Skin of body (tissue), 2 donors: ENCODE measurements around the gene MMP10. TPM values are rescaled to one million over a fixed set of nuclear protein-coding genes. Genes with fewer than 3 reads are reported as not detected.
A peak's percentile ranks its signal among the peaks of the same experiment; 100 is the strongest.

Experiments
- DNase-seq: peaks from one replicate; lab custom pipeline; 2025; lab: John Stamatoyannopoulos, UW
- total RNA-seq: library from RNA; depleted of rRNA; stranded (reverse); fragments of >200 nt; gene quantifications from one replicate; pipeline ENCODE4 v1.2.3, GENCODE V29; 2014

Gene MMP10
- total RNA-seq: not detected

DNA sequence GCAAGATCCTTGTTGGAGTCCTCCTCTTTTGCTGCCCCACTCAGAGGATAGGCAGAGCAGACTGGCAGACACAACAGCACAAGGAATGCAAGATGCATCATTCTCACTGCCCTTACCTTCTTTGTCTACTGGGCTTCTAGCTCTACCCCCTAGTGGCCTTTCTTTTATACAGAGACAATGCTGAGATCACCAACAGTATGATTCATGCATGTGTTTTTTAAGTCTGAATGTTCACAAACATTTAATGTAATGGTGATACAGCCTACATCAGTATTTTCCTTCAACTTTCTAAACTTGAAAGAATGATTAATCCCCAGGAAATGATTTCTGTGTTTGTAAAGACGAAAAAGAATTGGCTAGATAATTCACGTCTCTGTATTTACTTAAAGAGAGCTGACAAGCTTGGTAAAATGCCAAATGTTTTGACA lies at the start of gene MMP10:
TSS of gene MMP10 (minus strand) at position 138 of the 428 bp plus-strand sequence. CDS start at position 101, 37 bp downstream.
- no peak for DNase-seq

GRCh38 chr11:102829316-102830000 lies 49.0 kb upstream of the MMP10 start:
- DNase-seq: no peak

- no peak for DNase-seq
Observed at GRCh38 chr11:102824556-102824955, 44.1 kb upstream of the MMP10 start.

DNA sequence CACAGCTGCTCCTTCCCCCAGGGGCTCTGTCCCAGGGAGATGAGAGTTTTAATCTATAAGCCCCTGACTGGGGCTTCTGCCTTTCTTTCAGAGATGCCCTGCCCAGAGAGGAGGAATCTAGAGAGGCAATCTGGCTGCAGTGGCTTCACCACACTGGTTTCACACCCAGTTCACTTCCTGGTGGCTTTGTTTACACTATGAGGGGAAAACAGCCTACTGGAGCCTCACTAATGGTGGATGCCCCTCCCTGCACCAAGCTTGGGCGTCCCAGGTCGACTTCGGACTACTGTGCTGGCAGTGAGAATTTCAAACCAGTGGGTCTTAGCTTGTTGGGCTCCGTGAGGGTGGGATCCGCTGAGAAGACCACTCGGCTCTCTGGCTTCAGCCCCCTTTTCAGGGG lies 39.1 kb upstream of the MMP10 start:
- DNase-seq: no peak

DNA sequence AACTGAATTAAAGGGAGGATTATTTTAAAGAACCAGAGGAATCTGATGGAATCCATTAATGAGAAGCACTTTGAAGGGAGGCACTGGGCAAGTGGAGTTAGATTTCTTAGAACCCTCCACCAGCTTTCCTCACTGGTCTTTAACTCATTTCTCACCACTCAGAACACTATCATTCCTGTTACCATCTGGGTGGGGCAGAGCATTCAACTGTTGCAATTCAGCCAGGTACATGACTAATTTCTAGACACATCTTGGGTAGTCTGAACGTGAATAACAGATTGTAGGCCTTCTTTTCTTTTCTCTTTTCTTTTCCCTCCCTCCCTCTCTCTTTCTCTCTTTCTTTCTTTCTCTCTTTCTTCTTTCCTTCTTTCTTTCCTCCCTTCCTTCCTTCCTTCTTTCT lies 33.1 kb upstream of the MMP10 start:
- DNase-seq: no peak

DNA sequence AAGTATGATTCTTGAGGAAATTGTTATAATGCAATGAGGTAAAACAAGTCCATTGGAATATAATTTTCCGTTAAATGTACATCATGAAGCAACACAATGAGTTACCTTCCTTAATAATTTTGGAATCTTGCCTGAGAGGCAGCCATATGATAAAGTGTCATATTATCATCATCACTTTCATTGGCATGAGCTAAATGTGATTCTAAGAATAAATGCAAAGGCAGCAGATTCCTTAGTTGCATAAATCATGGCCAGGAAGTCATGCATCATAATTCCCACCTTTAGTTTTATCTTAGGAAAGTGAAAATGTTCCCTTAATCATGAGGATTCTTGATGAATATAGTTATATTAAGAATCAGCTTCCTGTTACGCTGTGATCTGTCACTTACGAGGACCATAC lies 31.8 kb upstream of the MMP10 start:
- DNase-seq: no peak

DNA sequence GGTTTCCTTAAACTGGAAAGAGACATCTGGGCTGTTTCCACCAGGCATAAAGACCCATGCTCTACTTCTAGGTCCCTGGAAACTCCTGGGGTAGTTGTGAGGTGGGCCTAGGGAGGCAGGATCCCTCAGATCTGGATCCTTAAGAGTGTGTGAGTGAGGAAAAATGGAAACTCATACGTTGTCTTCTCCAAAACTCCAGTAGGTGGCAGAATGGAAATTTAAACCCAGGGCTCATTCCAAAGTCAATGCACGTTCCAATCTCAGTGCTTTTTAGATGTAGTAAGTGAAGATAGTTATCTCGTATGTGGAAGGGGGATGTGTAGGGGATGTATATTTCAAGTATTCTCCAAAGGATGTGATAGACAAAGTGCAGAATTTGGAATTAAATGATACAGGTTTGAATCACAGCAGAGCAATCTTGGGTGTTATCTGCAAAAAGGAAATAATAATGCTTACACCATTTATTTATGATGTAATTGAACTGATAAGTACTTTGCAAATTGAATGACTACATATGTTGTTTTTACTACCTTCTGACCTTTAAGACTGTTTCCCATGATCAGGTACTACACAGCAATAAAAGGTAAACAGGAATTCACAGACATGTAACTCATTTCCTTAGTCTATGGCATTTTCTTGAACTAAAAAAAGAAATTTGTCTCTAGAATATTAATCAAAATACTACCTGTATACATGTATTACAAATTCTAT lies 30.7 kb upstream of the MMP10 start:
- DNase-seq: no peak

DNA sequence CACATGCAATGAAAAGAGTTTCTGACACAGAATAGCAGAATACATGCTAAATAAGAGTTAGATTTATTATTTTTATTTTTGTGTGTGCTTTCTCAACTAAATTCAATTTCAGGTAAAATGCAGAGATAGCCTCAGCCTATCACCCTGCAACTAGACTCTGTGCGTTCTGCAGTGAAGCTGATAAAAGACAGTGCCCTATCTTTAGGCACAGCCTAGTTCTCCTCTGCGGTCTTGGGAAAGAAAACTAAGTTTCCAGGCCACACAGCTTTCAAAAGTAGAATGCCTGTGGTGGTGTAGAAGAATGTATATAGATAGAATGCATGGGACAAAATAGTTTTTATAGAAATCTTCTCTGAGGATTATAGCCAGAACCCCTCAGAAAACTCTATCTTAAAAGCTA lies 29.5 kb upstream of the MMP10 start:
- DNase-seq: no peak

GRCh38 chr11:102807921-102808320 lies 27.5 kb upstream of the MMP10 start:
- no peak for DNase-seq

GRCh38 chr11:102806296-102806695 lies 25.9 kb upstream of the MMP10 start:
- no peak for DNase-seq

- DNase-seq: peak; percentile 84
Observed at GRCh38 chr11:102802341-102802740, 21.9 kb upstream of the MMP10 start.

DNA sequence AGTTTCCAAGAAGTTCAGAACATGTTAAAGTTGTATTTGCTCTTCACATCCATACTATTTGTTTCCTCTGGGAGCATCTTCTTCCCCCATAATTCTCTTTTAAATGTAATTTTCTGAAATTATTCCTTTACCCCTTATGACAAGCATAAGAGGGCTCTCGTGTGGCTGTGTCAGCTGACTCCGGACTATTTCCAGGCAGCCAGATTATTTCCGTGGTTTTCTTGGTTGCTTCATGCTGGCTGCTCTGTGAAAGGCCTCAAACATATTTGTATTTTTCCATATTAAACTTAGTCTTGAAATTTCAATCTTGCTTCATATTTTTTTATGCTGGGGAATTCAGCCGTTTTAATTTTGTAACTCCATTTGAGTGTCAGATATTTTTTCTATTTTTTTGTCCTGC lies 20.3 kb upstream of the MMP10 start:
- peak; percentile 73 for DNase-seq

DNA sequence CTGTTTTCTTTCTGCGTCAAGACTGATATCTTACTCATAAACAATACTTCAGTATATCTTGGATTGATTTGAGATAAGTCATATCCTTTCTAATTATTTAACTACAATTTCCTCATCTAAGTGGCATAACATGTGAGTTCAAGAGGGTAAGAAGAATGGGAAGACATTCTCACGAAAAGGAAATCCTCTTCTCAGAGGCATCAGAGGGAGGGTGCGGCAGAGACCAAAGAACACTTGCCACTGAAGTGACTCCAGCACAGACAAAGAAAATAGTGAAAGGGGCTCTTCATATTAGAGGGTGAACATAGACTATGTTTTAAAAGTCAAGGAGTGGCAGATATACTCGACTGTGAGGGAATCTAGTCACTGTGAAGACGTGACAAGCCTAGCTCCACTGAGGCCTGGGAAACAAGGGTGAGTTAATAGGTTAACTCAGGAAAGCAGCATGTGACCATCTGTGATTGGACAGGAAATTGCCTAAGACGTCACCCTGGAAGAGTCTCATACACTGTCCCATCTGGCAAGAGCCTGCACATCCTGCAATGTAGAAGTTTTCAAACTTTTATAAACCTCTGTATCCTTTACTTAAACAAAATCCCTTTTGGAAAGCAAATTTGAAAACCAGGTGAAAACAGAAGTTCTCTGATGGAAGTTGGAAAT lies 19.4 kb upstream of the MMP10 start:
- peak; percentile 58 for DNase-seq

DNA sequence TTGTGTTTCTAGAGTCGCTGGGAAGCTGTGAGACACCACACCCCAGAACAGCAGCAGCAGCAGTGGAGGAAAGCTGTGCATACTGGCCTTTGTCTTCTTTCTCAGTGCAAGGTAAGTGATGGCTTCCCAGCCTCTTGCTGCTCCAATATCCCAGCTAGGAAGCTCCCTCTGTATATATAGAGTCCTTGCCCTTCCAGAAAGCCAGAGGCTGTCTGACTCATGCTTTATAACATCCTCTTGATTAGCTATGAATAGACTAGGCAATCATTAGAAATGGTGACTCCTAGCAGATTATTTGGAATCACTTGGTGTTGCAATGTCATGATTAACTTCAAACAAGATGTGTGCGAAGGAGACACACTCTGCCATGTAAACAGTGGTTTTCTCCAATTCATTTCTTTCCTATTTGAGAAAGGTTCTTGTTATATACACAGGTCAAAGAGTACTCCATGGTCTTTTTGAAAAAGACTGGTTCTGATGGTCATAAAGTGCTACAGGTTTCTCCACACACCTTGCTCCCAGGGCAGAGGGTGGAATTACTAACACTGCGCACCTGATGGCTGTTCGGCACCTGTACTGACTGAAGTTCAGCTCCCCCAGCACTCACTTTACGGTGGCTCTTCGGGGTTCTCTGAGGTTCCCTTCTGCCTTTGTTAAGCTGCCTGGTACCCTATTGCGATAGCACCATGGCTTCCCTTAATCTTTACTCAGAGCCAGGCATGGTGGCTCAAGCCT lies 17.8 kb upstream of the MMP10 start, which contains the start of gene MMP1:
TSS of gene MMP1 (minus strand) at position 149 of the 735 bp plus-strand sequence. CDS start at position 81, 68 bp downstream.
- DNase-seq: no peak

DNA sequence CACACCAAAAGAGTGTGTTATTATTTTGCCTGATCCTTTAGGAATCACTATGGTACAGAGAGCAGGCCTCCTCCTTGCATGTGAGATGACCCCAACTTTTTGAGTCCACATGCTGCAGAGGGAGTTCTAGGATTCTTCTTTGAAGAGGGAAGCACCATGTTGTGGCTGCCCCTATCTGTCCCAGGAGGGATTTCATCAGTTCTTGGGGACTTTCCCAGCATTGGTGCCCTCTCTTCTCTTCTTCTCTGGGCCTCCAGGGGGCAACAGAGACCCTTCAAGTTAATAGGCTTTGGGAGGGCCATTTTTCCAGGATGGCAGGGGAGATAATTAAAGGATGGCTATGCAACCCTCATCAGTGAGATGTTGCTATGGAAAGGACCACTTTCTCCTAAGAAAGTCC lies 14.0 kb upstream of the MMP10 start:
- no peak for DNase-seq

DNA sequence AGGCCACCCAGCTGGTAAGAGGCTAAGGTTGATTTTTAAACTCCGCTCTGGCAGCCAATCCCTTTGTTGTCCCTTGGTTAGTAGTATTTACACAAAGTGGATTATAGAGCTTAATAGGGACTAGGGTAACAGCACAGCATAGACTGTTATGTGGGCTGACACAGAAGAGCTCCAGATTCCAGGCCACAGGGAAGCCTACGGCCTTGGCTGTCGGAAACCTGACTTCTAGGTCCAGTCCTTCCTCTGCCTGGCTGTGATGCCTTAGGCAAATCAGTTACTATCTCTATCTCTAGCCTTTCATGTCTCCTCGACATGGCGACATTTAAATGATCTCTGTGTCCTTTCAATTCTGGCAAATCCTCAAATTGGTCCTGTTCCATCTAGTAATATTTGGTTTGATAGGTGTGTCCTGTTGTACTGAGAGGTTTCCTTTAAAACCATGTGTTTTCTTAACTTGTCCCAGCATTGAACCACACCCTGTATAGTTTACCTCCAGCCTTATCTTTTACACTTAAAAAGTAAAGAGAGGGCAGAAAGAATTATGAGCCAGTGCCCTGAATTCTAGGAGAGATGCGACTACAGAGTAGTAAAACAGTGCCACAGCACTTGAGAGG lies 13.4 kb upstream of the MMP10 start:
- no peak for DNase-seq

DNA sequence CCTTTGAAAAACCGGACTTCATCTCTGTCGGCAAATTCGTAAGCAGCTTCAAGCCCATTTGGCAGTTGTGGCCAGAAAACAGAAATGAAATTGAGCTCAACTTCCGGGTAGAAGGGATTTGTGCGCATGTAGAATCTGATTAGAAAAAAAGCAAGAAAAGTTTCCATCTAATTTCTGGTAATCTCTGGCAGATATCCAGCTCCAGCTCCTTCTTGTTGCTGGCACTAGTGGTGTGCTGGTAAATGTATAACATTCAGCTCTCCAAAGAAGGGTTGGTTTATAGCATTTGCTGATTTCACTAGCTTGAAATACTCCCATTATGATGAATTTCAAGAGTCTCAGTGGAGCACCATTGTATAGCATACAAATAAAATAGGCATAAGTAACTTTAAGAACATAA lies 12.2 kb upstream of the MMP10 start:
- no peak for DNase-seq

DNA sequence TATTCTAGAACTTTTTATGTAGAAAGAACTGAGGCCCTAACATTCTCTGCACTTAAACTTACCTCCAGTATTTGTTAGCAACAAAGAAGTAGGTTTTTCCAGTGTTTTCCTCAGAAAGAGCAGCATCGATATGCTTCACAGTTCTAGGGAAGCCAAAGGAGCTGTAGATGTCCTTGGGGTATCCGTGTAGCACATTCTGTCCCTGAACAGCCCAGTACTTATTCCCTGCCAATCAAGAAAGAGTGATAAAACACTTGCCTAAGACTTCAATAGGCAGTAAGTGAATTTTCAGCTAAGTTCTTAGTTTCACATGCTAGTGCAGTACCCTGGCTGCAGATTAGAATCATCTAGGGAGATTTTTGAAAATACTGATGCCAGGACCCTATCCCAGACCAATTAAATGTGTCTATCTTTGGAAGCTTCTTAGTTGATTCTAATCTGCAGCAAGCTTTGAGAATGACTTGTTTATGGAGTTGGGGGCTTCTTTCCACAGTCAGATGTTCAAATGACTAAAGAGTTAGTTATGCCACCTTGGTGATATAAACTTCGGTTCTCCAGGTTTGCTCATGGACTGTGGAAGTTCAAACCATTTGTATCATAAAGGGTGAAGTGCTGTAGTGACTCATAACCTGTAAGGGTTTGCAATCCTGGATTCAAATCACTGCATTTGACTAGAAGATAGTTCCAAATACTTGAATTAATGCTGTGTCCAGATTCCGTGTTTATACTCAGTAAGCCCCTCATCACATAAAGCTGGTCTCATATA lies 11.0 kb upstream of the MMP10 start:
- no peak for DNase-seq

- DNase-seq: no peak
Observed at GRCh38 chr11:102788334-102788995, 8.0 kb upstream of the MMP10 start.

DNA sequence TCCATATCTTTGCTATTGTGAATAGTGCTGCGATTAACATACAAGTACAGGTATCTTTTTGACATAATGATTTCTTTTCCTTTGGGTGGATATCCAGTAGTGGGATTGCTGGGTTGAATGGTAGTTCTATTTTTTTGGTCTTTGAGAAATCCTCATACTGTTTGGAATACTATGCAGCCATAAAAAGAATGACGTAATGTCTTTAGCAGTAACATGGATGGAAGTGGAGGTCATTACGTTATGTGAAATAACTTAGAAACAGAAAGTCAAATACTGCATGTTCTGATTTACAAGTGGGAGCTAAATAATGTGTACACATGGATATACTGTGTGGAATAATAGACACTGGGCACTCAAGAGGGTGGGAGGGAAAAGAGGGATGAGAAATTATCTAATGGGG lies 4.0 kb upstream of the MMP10 start:
- no peak for DNase-seq
